Stomach smooth muscle (tissue), 2 donors: ENCODE data around the gene GBA3.

Experiments
- H3K27ac ChIP-seq: one replicate; pipeline ENCODE4 v1.7.0; 2013; ENCODE audit warnings: mild to moderate bottlenecking, low read length, inconsistent platforms
- H3K27me3 ChIP-seq, 2 donors: one replicate each; pipeline ENCODE4 v1.7.0; 2013; ENCODE audit warnings: low read length in 2 of 2; ENCODE audit not compliant: insufficient read depth in 2 of 2, control insufficient read depth in 1 of 2
- H3K36me3 ChIP-seq, 2 donors: one replicate each; pipeline ENCODE4 v1.7.0; 2013; ENCODE audit warnings: low read length in 2 of 2; ENCODE audit not compliant: control insufficient read depth in 2 of 2, insufficient read depth in 2 of 2
- H3K4me1 ChIP-seq: one replicate; pipeline ENCODE4 v1.7.0; 2013; ENCODE audit warnings: low read length; ENCODE audit not compliant: control insufficient read depth, insufficient read depth
- H3K4me3 ChIP-seq, 2 donors: one replicate each; pipeline ENCODE4 v1.7.0; 2013; ENCODE audit warnings: low read length in 2 of 2
- H3K9ac ChIP-seq, 2 donors: one replicate each; pipeline ENCODE4 v1.7.0; 2013; ENCODE audit warnings: low read length in 2 of 2, mild to moderate bottlenecking in 1 of 2
- H3K9me3 ChIP-seq, 2 donors: one replicate each; pipeline ENCODE4 v1.7.0; 2013; ENCODE audit warnings: low read length in 2 of 2; ENCODE audit not compliant: control insufficient read depth in 2 of 2
- donor health status: healthy.
- donor health status: Pancreatic carcinoma.

GBA3 gene

GRCh38 chr4:22692736-22693135, at the start of gene GBA3:
GBA3 (plus strand) TSS chr4:22692937.
- no peaks in the 10 kb centered on the region for H3K9me3 ChIP-seq
- H3K36me3 ChIP-seq = no peaks in the 10 kb centered on the region
- H3K4me1 ChIP-seq = no peaks in the 10 kb centered on the region
- no peak within 1 kb of the TSS for H3K9ac ChIP-seq
- H3K4me3 ChIP-seq = no peak within 1 kb of the TSS
- H3K27ac ChIP-seq = no peak within 1 kb of the TSS
- H3K27me3 ChIP-seq = peaks cover 0 to 2% of the 10 kb centered on the region in 2 donors

GRCh38 chr4:22643952-22644351, 48.8 kb upstream of the GBA3 start:
- Histone ChIP-seq H3K9ac (no peak overlapping the region), H3K9me3 (no peaks in the 10 kb centered on the region), H3K4me3 (no peak overlapping the region), H3K27ac (no peak overlapping the region), H3K4me1 (no peaks in the 10 kb centered on the region), H3K36me3 (no peaks in the 10 kb centered on the region), H3K27me3 (no peaks in the 10 kb centered on the region)

- no peaks in the 10 kb centered on the region for H3K9me3 ChIP-seq
- no peak overlapping the region for H3K9ac ChIP-seq
- no peak overlapping the region for H3K4me3 ChIP-seq
- no peaks in the 10 kb centered on the region for H3K27me3 ChIP-seq
- no peaks in the 10 kb centered on the region for H3K36me3 ChIP-seq
- no peaks in the 10 kb centered on the region for H3K4me1 ChIP-seq
- H3K27ac ChIP-seq = no peak overlapping the region
Observed at GRCh38 chr4:22645481-22646182, 47.1 kb upstream of the GBA3 start.

- H3K4me3 ChIP-seq = no peak overlapping the region
Observed at GRCh38 chr4:22648996-22649395, 43.7 kb upstream of the GBA3 start.

GRCh38 chr4:22650771-22651170, 42.0 kb upstream of the GBA3 start:
- Histone ChIP-seq H3K4me3 (no peak overlapping the region), H3K27ac (no peak overlapping the region)

More at GRCh38 chr4:22648996-22649395, 43.7 kb upstream of the GBA3 start:
- Histone ChIP-seq H3K4me1 (no peaks in the 10 kb centered on the region), H3K9me3 (no peaks in the 10 kb centered on the region), H3K27ac (no peak overlapping the region), H3K36me3 (no peaks in the 10 kb centered on the region), H3K27me3 (no peaks in the 10 kb centered on the region), H3K9ac (no peak overlapping the region)

GRCh38 chr4:22653752-22654151, 39.0 kb upstream of the GBA3 start:
- no peaks in the 10 kb centered on the region for H3K36me3 ChIP-seq
- H3K4me1 ChIP-seq = no peaks in the 10 kb centered on the region
- H3K9me3 ChIP-seq = no peaks in the 10 kb centered on the region
- no peak overlapping the region for H3K9ac ChIP-seq
- H3K27ac ChIP-seq = no peak overlapping the region
- no peak overlapping the region for H3K4me3 ChIP-seq
- no peaks in the 10 kb centered on the region for H3K27me3 ChIP-seq

More at GRCh38 chr4:22650771-22651170, 42.0 kb upstream of the GBA3 start:
- no peaks in the 10 kb centered on the region for H3K9me3 ChIP-seq
- H3K36me3 ChIP-seq = no peaks in the 10 kb centered on the region
- H3K9ac ChIP-seq = no peak overlapping the region
- no peaks in the 10 kb centered on the region for H3K4me1 ChIP-seq
- no peaks in the 10 kb centered on the region for H3K27me3 ChIP-seq

- no peak overlapping the region for H3K27ac ChIP-seq
- no peak overlapping the region for H3K9ac ChIP-seq
- H3K4me1 ChIP-seq = no peaks in the 10 kb centered on the region
- no peaks in the 10 kb centered on the region for H3K36me3 ChIP-seq
- H3K4me3 ChIP-seq = no peak overlapping the region
- H3K27me3 ChIP-seq = no peaks in the 10 kb centered on the region
- no peaks in the 10 kb centered on the region for H3K9me3 ChIP-seq
Observed at GRCh38 chr4:22661443-22661842, 31.3 kb upstream of the GBA3 start.

GRCh38 chr4:22667332-22667940, 25.3 kb upstream of the GBA3 start:
- H3K4me3 ChIP-seq = no peak overlapping the region
- H3K27ac ChIP-seq = no peak overlapping the region
- H3K9ac ChIP-seq = no peak overlapping the region
- no peaks in the 10 kb centered on the region for H3K9me3 ChIP-seq
- H3K4me1 ChIP-seq = no peaks in the 10 kb centered on the region
- no peaks in the 10 kb centered on the region for H3K36me3 ChIP-seq
- no peaks in the 10 kb centered on the region for H3K27me3 ChIP-seq

GRCh38 chr4:22668301-22668700, 24.4 kb upstream of the GBA3 start:
- no peaks in the 10 kb centered on the region for H3K27me3 ChIP-seq
- no peaks in the 10 kb centered on the region for H3K9me3 ChIP-seq
- no peak overlapping the region for H3K4me3 ChIP-seq
- H3K36me3 ChIP-seq = no peaks in the 10 kb centered on the region
- no peak overlapping the region for H3K9ac ChIP-seq
- no peak overlapping the region for H3K27ac ChIP-seq
- no peaks in the 10 kb centered on the region for H3K4me1 ChIP-seq

GRCh38 chr4:22668702-22669101, 24.0 kb upstream of the GBA3 start:
- H3K27ac ChIP-seq = no peak overlapping the region
- H3K4me1 ChIP-seq = no peaks in the 10 kb centered on the region
- no peak overlapping the region for H3K4me3 ChIP-seq
- H3K36me3 ChIP-seq = no peaks in the 10 kb centered on the region
- H3K9me3 ChIP-seq = no peaks in the 10 kb centered on the region
- no peaks in the 10 kb centered on the region for H3K27me3 ChIP-seq
- H3K9ac ChIP-seq = no peak overlapping the region

- no peaks in the 10 kb centered on the region for H3K4me1 ChIP-seq
Observed at GRCh38 chr4:22670956-22671355, 21.8 kb upstream of the GBA3 start.

More at GRCh38 chr4:22670956-22671355, 21.8 kb upstream of the GBA3 start:
- Histone ChIP-seq H3K36me3 (no peaks in the 10 kb centered on the region), H3K9me3 (no peaks in the 10 kb centered on the region), H3K9ac (no peak overlapping the region), H3K4me3 (no peak overlapping the region), H3K27me3 (no peaks in the 10 kb centered on the region), H3K27ac (no peak overlapping the region)
